Sigmoid colon (tissue), 7 donors: Measurements from ENCODE around the gene RB1. TPM values are rescaled to one million over a fixed set of nuclear protein-coding genes. Genes with fewer than 3 reads are reported as not detected.

Source experiments
- DNase-seq: peaks from one replicate; pipeline ENCODE4 v3.0.0-alpha.2; 2019
- H3K27ac ChIP-seq, 4 donors: fragments of 200-600 bp; sonication (generic); one replicate each; pipeline ENCODE4 v1.5.1; 2016 to 2019; ENCODE audit warnings: mild to moderate bottlenecking in 1 of 4
- H3K27me3 ChIP-seq, 3 donors: fragments of 200-600 bp; sonication (generic); one replicate each; pipeline ENCODE4 v1.5.1; 2019; ENCODE audit warnings: mild to moderate bottlenecking in 1 of 3
- H3K36me3 ChIP-seq, 4 donors: fragments of 200-600 bp; sonication (generic); one replicate each; pipeline ENCODE4 v1.5.1; 2016 to 2019
- H3K4me1 ChIP-seq, 4 donors: fragments of 200-600 bp; sonication (generic); one replicate each; pipeline ENCODE4 v1.5.1; 2017 to 2019
- H3K4me3 ChIP-seq, 4 donors: fragments of 200-600 bp; sonication (generic); one replicate each; pipeline ENCODE4 v1.5.1; 2017 to 2019; ENCODE audit warnings: mild to moderate bottlenecking in 2 of 4, moderate library complexity in 1 of 4
- H3K9me3 ChIP-seq, 4 donors: fragments of 200-600 bp in 3 of 4; sonication (generic) in 3 of 4; one replicate each; pipeline versions ENCODE4 v1.5.1 to v1.6.1; 2013 to 2019
- CTCF ChIP-seq, 4 experiments: fragments of 450-650 bp in 3 of 4; fragments of 200-600 bp in 1 of 4; IDR thresholded peaks; one replicate each; pipeline ENCODE4 v1.5.1; 2016 to 2019; ENCODE audit warnings: antibody characterized with exemption in 4 of 4, mild to moderate bottlenecking in 3 of 4, moderate library complexity in 2 of 4
- EP300 ChIP-seq, 4 donors: sonication (generic); formaldehyde crosslinking; IDR thresholded peaks; one replicate each; pipeline ENCODE4 v1.6.1; 2017; ENCODE audit warnings: antibody characterized with exemption in 4 of 4
- POLR2A ChIP-seq, 2 donors: fragments of 450-650 bp; IDR thresholded peaks; one replicate each; pipeline ENCODE4 v1.6.1; 2016; ENCODE audit warnings: antibody characterized with exemption in 2 of 2, mild to moderate bottlenecking in 2 of 2, moderate library complexity in 2 of 2
- POLR2AphosphoS5 ChIP-seq, 4 donors: sonication (generic); formaldehyde crosslinking; IDR thresholded peaks; one replicate each; pipeline ENCODE4 v1.6.1; 2017; ENCODE audit warnings: antibody characterized with exemption in 4 of 4
- WGBS, 2 donors: extraction: QIAGEN DNeasy Blood & Tissue Kit; methylation state at CpG; one replicate each; pipeline ENCODE4 v1.1.7; 2013; 5-methylcytosine and 5-hydroxymethylcytosine counted together
- intact Hi-C: fragments of 100-400 bp; cut with DNase I; formaldehyde crosslinking; loops from one replicate; pipeline ENCODE4 v1.15.1; 2023
- polyA plus RNA-seq, 3 donors: library from polyadenylated mRNA; stranded (reverse); fragments of 200-250 nt; gene quantifications; one replicate each; pipeline ENCODE4 v1.2.3, GENCODE V29; 2013
- total RNA-seq, 4 donors: library from RNA; depleted of rRNA; stranded (reverse); fragments of >200 nt; gene quantifications; one replicate each; pipeline ENCODE4 v1.1.0, GENCODE V29; 2016
- donor health status: healthy with polysubstance abuse.
- donor health status: Bipolar disorder and iron deficiency.
- donor health status: healthy.

The RB1 gene
- total and polyA plus RNA-seq, 7 donors: 15.6 to 35.6 (median 31.1) TPM

GRCh38 chr13:48292650-48293049, 10.9 kb upstream of the RB1 start:
- 53 to 77% methylated on average over 4 of the region's 4 CpGs for WGBS, 2 donors
- no peak for DNase-seq
- Histone ChIP-seq H3K4me3 (no peak overlapping the region), H3K9me3 (no peaks in the 10 kb centered on the region), H3K27ac (no peak overlapping the region), H3K27me3 (no peaks in the 10 kb centered on the region), H3K4me1 (no peaks in the 10 kb centered on the region), H3K36me3 (no peaks in the 10 kb centered on the region)
- TF ChIP-seq POLR2AphosphoS5 (IDR thresholded peaks at IDR 0.05) (no peak), POLR2A (IDR thresholded peaks at IDR 0.05) (no peak), EP300 (IDR thresholded peaks at IDR 0.05) (no peak), CTCF (IDR thresholded peaks at IDR 0.05) (no peak)
- intact Hi-C loops: no loop called here

- no peak for TF ChIP-seq EP300 (IDR thresholded peaks at IDR 0.05)
- H3K4me3 ChIP-seq: no peak overlapping the region
- no peaks in the 10 kb centered on the region for H3K4me1 ChIP-seq
- intact Hi-C loops: no loop called here
- WGBS, 2 donors: 85 to 96% methylated on average over 2 of the region's 2 CpGs
- no peaks in the 10 kb centered on the region for H3K36me3 ChIP-seq
- H3K27me3 ChIP-seq: no peaks in the 10 kb centered on the region
- DNase-seq: no peak
- no peak overlapping the region for H3K27ac ChIP-seq
- no peaks in the 10 kb centered on the region for H3K9me3 ChIP-seq
These were observed 8.9 kb upstream of the RB1 start for GRCh38 chr13:48294653-48295052.

- Histone ChIP-seq H3K36me3 (no peaks in the 10 kb centered on the region), H3K4me1 (no peaks in the 10 kb centered on the region), H3K27me3 (no peaks in the 10 kb centered on the region), H3K9me3 (no peaks in the 10 kb centered on the region), H3K4me3 (no peak overlapping the region), H3K27ac (no peak overlapping the region)
- TF ChIP-seq POLR2AphosphoS5 (IDR thresholded peaks at IDR 0.05): no peak
- no peak for TF ChIP-seq EP300 (IDR thresholded peaks at IDR 0.05)
- TF ChIP-seq CTCF (IDR thresholded peaks at IDR 0.05): no peak
- TF ChIP-seq POLR2A (IDR thresholded peaks at IDR 0.05): no peak
- DNase-seq: no peak
- intact Hi-C loops: no loop called here
- 96 to 97% methylated on average over 1 of the region's 1 CpG for WGBS, 2 donors
These were observed 8.3 kb upstream of the RB1 start for GRCh38 chr13:48295271-48295670.

- Histone ChIP-seq H3K4me3 (no peak overlapping the region), H3K27me3 (no peaks in the 10 kb centered on the region), H3K4me1 (no peaks in the 10 kb centered on the region), H3K27ac (no peak overlapping the region), H3K9me3 (no peaks in the 10 kb centered on the region), H3K36me3 (no peaks in the 10 kb centered on the region)
- WGBS, 2 donors: 66 to 81% methylated on average over 2 of the region's 2 CpGs
- intact Hi-C loops: no loop called here
- no peak for DNase-seq
- TF ChIP-seq POLR2AphosphoS5 (IDR thresholded peaks at IDR 0.05) (no peak), POLR2A (IDR thresholded peaks at IDR 0.05) (no peak), CTCF (IDR thresholded peaks at IDR 0.05) (no peak), EP300 (IDR thresholded peaks at IDR 0.05) (no peak)
These were observed 7.0 kb upstream of the RB1 start for GRCh38 chr13:48296528-48296927.

GRCh38 chr13:48297131-48297786, 6.3 kb upstream of the RB1 start:
- Histone ChIP-seq H3K4me1 (peaks cover 0 to under 1% (median under 1%) of the 10 kb centered on the region in 4 donors), H3K4me3 (no peak overlapping the region), H3K36me3 (no peaks in the 10 kb centered on the region), H3K9me3 (no peaks in the 10 kb centered on the region), H3K27ac (no peak overlapping the region), H3K27me3 (no peaks in the 10 kb centered on the region)
- DNase-seq: no peak
- TF ChIP-seq EP300 (IDR thresholded peaks at IDR 0.05) (no peak), POLR2A (IDR thresholded peaks at IDR 0.05) (no peak), POLR2AphosphoS5 (IDR thresholded peaks at IDR 0.05) (no peak), CTCF (IDR thresholded peaks at IDR 0.05) (no peak)
- 78% methylated on average over 4 of the region's 4 CpGs for WGBS, 2 donors
- intact Hi-C loops: no loop called here
